ENCODE results near the gene FMO2. TPM values are rescaled to one million over a fixed set of nuclear protein-coding genes. Genes with fewer than 3 reads are reported as not detected.
A peak's percentile ranks its signal among the peaks of the same experiment; 100 is the strongest.

The FMO2 gene
- polyA plus RNA-seq, 3 donors = not detected

GRCh38 chr1:171180670-171181069 is 4.4 kb upstream of the FMO2 start:
- Histone ChIP-seq H3K4me3 (replicated peaks in 1 of 3; ENCODE audit: low read depth in 2 of 3, low read length in 3 of 3) (no peak overlapping the region), H3K79me2 (ENCODE audit: insufficient read depth, low read length) (no peaks in the 10 kb centered on the region), H3K9ac (ENCODE audit: insufficient read depth, low read length, poor library complexity, severe bottlenecking) (no peak overlapping the region), H3K4me1 (ENCODE audit: control insufficient read depth in 1 of 2, insufficient read depth in 2 of 2, low read length in 2 of 2) (no peaks in the 10 kb centered on the region), H3K27ac (ENCODE audit: low read depth in 1 of 2, low read length in 2 of 2) (no peak overlapping the region), H3K36me3 (replicated peaks in 1 of 2; ENCODE audit: control insufficient read depth in 1 of 2, insufficient read depth in 2 of 2, low read length in 2 of 2) (no peaks in the 10 kb centered on the region), H3K4me2 (replicated peaks; ENCODE audit: extremely low read depth, low read length, poor library complexity, severe bottlenecking) (no peak overlapping the region), H3K27me3 (ENCODE audit: control insufficient read depth in 2 of 2, insufficient read depth in 2 of 2, low read length in 2 of 2) (peaks cover 0 to 4% of the 10 kb centered on the region in 2 donors), H3K9me3 (replicated peaks in 1 of 2; ENCODE audit: control insufficient read depth in 1 of 2, insufficient read depth in 1 of 2, low read length in 2 of 2) (no peaks in the 10 kb centered on the region), H4K20me1 (ENCODE audit: insufficient read depth, low read length) (no peaks in the 10 kb centered on the region), H2AFZ (ENCODE audit: insufficient read depth, low read depth, low read length, poor library complexity, severe bottlenecking) (no peak overlapping the region)
- H3K4me3 Mint-ChIP-seq = no peak overlapping the region
- no peak for DNase-seq
- no peaks in the 10 kb centered on the region for H3K9me3 Mint-ChIP-seq
- H3K27ac Mint-ChIP-seq = no peak overlapping the region
- TF ChIP-seq, protein P1, sequence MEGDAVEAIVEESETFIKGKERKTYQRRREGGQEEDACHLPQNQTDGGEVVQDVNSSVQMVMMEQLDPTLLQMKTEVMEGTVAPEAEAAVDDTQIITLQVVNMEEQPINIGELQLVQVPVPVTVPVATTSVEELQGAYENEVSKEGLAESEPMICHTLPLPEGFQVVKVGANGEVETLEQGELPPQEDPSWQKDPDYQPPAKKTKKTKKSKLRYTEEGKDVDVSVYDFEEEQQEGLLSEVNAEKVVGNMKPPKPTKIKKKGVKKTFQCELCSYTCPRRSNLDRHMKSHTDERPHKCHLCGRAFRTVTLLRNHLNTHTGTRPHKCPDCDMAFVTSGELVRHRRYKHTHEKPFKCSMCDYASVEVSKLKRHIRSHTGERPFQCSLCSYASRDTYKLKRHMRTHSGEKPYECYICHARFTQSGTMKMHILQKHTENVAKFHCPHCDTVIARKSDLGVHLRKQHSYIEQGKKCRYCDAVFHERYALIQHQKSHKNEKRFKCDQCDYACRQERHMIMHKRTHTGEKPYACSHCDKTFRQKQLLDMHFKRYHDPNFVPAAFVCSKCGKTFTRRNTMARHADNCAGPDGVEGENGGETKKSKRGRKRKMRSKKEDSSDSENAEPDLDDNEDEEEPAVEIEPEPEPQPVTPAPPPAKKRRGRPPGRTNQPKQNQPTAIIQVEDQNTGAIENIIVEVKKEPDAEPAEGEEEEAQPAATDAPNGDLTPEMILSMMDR (IDR thresholded peaks at IDR 0.05) = no peak
- H3K27me3 Mint-ChIP-seq (ENCODE audit: low read depth in 3 of 3) = peaks cover 7 to 14% (median 8%) of the 10 kb centered on the region in 3 donors
- no peaks in the 10 kb centered on the region for H3K4me1 Mint-ChIP-seq
- intact Hi-C loops (cut with micrococcal nuclease) = no loop called here
- no peaks in the 10 kb centered on the region for H3K36me3 Mint-ChIP-seq
- no CpG with 5 or more reads among the region's 2 CpGs for WGBS (ENCODE audit: insufficient coverage)

DNA sequence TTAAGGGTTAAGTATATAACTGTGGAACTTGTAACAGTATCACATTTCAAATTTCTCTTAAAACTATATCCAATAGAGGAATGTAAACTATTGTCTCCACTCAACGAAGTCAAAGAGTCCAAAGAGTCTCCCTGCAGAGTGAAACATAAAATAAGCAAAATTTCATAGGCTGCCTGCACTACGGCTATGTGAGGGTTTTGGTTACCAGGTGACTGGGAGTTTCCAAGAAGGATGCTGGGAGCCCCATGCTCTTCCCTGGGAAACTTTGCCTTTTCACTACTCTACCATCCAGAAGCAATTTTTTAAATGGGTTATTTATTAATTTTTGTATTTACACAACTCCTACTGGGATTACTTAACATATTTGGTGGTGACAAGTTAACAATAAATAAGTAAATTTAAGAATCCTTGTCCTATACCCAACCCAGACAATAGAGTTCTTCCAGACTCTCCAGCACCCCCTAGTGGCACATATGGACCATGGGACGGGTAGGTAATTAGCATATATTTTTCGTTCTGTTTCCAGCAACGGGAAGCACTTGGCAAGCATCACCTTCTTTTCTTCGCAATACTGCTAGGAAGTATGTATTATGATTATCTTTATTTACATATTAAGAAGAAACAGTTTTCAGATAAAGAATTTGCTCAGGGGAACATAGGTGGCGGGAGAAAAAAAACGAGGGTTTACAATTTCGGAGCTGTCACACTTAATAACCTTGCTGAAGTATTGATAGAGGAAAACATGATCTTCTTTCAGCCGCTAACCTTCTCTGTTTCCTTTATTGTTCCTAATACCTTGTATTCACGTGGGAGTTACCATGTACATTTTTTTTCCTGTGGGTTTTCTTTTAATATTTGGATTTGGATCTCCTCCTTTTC is 3.5 kb downstream of the FMO2 start:
- no peak overlapping the region for H2AFZ ChIP-seq (ENCODE audit: insufficient read depth, low read depth, low read length, poor library complexity, severe bottlenecking)
- H3K9me3 ChIP-seq (replicated peaks in 1 of 2; ENCODE audit: control insufficient read depth in 1 of 2, insufficient read depth in 1 of 2, low read length in 2 of 2) = no peaks in the 10 kb centered on the region
- no CpG with 5 or more reads among the region's 11 CpGs for WGBS (ENCODE audit: insufficient coverage)
- H4K20me1 ChIP-seq (ENCODE audit: insufficient read depth, low read length) = no peaks in the 10 kb centered on the region
- H3K36me3 ChIP-seq (replicated peaks in 1 of 2; ENCODE audit: control insufficient read depth in 1 of 2, insufficient read depth in 2 of 2, low read length in 2 of 2) = no peaks in the 10 kb centered on the region
- H3K79me2 ChIP-seq (ENCODE audit: insufficient read depth, low read length) = no peaks in the 10 kb centered on the region
- H3K4me2 ChIP-seq (replicated peaks; ENCODE audit: extremely low read depth, low read length, poor library complexity, severe bottlenecking) = no peak overlapping the region
- H3K9me3 Mint-ChIP-seq = no peaks in the 10 kb centered on the region
- intact Hi-C loops (cut with micrococcal nuclease) = no loop called here
- no peak overlapping the region for H3K27ac ChIP-seq (ENCODE audit: low read depth in 1 of 2, low read length in 2 of 2)
- no peak overlapping the region for H3K27ac Mint-ChIP-seq
- TF ChIP-seq, protein P1 (IDR thresholded peaks at IDR 0.05) = peak; percentile 88
- H3K4me3 ChIP-seq (replicated peaks in 1 of 3; ENCODE audit: low read depth in 2 of 3, low read length in 3 of 3) = no peak overlapping the region
- H3K4me1 ChIP-seq (ENCODE audit: control insufficient read depth in 1 of 2, insufficient read depth in 2 of 2, low read length in 2 of 2) = no peaks in the 10 kb centered on the region
- DNase-seq = peak; percentile 39 to 49 (median 46)
- no peaks in the 10 kb centered on the region for H3K36me3 Mint-ChIP-seq
- H3K4me1 Mint-ChIP-seq = no peaks in the 10 kb centered on the region
- H3K27me3 ChIP-seq (ENCODE audit: control insufficient read depth in 2 of 2, insufficient read depth in 2 of 2, low read length in 2 of 2) = peaks cover 0 to 6% of the 10 kb centered on the region in 2 donors
- no peak overlapping the region for H3K9ac ChIP-seq (ENCODE audit: insufficient read depth, low read length, poor library complexity, severe bottlenecking)
- H3K4me3 Mint-ChIP-seq = no peak overlapping the region
- peaks cover 3 to 15% (median 11%) of the 10 kb centered on the region in 3 donors for H3K27me3 Mint-ChIP-seq (ENCODE audit: low read depth in 3 of 3)
